Cardiac fibroblast (primary cell): ENCODE measurements around the gene ZFYVE9.
A peak's percentile ranks its signal among the peaks of the same experiment; 100 is the strongest.
"Not testable (repeated sequence)": the region's sequence is repeated elsewhere in the genome, so short reads cannot be mapped to it uniquely, and the experiment has no call there.

Experiments
- DNase-seq, 2 donors: peaks; one replicate each; pipeline versions ENCODE4 v3.0.0 to v3.0.0-alpha.2; 2010; ENCODE audit warnings: low read depth in 2 of 2
- H3K4me3 ChIP-seq, 2 donors: replicated peaks in 1 of 2; 1 replicate in 1 of 2; 2 replicates in 1 of 2; pipeline ENCODE4 v1.5.1; 2011; ENCODE audit warnings: low read depth in 2 of 2, low read length in 2 of 2, mild to moderate bottlenecking in 2 of 2, moderate library complexity in 1 of 2
- TF ChIP-seq, protein P1 (sequence below): IDR thresholded peaks from one replicate; pipeline ENCODE4 v1.5.1; 2011; ENCODE audit warnings: low read depth, mild to moderate bottlenecking, low read length, inconsistent platforms

Gene ZFYVE9

DNA sequence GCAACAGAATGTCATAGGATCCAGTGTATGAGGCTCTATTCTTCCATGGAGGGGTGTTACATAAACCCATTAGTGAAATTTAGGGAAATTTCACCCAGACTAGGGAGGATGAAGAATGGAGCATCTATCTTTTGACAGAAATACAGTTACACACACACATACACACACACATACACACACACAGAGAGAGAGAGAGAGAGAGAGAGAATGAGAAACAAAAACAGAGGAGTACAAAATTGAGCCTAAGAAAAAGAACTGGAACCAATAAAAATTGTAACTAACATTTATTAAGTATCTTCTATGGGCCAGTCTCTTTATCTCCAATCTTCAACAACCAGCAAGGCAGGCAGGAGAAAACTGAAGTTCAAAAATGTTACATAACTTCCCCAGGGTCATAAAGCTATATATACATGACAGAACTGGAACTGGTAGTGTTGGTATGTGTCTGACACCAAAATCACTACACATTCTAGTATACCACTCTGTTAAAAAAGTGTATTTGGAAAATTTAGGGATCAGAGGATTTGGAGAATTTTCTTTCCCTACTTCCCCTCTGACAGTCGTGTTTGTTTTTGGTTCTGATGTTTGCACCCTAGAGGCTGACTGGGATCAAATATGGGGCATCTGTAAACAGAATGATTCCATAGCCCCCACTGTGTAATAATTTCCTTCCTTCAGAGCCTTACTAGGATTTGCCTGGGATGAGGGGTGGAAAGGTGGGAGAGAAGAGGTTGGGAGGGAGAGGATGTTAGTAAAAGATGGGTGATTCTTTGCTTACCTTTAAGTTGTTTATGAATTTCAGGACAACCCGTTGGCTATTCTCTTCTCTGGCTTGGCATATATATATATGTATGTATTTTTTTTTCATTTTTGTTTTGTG lies 1.0 kb upstream of the ZFYVE9 start:
- no peak overlapping the region for H3K4me3 ChIP-seq
- TF ChIP-seq, protein P1, sequence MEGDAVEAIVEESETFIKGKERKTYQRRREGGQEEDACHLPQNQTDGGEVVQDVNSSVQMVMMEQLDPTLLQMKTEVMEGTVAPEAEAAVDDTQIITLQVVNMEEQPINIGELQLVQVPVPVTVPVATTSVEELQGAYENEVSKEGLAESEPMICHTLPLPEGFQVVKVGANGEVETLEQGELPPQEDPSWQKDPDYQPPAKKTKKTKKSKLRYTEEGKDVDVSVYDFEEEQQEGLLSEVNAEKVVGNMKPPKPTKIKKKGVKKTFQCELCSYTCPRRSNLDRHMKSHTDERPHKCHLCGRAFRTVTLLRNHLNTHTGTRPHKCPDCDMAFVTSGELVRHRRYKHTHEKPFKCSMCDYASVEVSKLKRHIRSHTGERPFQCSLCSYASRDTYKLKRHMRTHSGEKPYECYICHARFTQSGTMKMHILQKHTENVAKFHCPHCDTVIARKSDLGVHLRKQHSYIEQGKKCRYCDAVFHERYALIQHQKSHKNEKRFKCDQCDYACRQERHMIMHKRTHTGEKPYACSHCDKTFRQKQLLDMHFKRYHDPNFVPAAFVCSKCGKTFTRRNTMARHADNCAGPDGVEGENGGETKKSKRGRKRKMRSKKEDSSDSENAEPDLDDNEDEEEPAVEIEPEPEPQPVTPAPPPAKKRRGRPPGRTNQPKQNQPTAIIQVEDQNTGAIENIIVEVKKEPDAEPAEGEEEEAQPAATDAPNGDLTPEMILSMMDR = no peak
- DNase-seq = peak in 1 of 2 donors; percentile 32

DNA sequence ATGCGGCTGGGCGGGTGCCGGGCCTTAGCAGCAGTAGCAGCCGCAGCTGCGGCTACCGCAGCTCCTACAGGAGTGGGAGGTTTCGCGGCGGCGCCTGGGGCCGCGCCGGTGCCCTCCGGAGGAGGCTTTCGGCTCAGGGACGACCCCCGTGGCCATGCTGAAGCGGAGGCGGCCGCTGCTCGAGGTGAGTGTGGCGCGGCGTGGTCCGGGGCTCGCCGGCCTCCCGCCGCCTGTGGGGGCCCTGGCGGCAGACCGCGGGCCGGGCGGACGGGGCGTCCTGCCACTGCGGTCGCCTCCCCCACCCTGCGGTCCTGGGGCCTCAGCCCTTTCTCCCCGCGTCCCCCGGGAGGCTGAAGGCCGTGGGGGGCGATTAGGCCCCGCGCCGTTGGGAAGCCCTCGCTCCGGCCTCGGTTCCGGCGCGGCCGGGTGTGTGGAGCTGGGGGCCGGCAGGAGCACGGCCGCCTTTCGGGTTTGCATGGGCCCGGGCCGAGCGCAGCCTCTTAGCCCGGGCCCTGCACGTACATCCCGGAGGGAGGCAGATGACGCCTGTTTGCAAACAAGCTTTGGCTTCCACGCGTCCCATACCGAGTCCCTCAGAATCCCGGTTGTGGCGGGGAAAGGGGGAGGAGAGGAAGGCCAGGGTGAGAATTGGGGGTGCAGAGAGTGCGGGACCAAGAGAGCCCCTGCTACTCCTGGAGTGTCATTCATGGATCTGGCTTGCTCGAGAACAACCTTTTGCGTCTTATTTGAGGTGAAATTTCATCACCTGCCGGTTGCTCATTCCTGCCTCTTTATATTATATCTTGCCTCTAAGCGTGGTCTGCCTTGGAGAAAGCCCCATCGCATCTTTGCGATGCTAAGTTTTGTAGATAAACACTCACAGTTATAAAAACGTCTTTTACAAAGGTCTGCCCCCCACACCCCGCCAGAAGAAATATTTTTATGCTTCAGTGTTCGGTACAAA lies 613 bp downstream of the ZFYVE9 start:
- H3K4me3 ChIP-seq = peak overlapping the region; percentile 72 to 86
- TF ChIP-seq, protein P1 = no peak
- peak; percentile 64 to 69 for DNase-seq

DNA sequence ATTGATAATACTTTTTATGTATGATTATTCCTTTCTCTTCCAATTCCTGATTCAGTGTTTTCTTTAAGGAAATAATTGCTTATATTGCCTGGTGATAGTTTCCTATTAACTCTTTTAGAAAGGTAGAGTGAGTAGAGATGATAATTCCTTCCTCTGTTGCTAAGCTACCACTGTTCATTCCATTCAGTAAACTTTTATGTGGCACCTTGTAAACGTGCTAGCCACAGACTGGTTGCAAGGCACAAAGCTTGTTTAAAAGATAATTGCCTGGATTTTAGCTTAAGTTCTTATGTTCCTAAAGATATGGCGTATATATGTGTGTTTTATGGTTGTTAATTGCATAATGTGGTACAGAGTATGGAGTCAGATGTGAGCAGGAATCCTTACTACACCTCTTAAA lies 3.2 kb downstream of the ZFYVE9 start:
- H3K4me3 ChIP-seq = no peak overlapping the region
- DNase-seq = no peak
- TF ChIP-seq, protein P1 = no peak

DNA sequence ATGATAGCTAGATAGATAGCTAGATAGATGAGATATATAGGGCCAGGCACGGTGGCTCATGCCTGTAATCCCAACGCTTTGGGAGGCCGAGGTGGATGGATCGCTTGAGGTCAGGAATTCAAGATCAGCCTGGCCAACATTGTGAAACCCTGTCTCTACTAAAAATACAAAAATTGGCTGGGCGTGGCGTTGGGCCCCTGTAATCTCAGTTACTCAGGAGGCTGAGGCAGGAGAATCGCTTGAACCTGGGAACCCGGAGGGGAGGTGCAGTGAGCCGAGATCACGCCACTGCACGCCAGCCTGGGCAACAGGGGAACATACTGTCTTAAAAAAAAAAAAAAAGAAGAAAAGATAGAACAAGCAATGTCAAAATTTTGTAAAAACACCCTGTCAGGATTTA lies 8.6 kb downstream of the ZFYVE9 start:
- H3K4me3 ChIP-seq, DNase-seq: not testable (repeated sequence)

DNA sequence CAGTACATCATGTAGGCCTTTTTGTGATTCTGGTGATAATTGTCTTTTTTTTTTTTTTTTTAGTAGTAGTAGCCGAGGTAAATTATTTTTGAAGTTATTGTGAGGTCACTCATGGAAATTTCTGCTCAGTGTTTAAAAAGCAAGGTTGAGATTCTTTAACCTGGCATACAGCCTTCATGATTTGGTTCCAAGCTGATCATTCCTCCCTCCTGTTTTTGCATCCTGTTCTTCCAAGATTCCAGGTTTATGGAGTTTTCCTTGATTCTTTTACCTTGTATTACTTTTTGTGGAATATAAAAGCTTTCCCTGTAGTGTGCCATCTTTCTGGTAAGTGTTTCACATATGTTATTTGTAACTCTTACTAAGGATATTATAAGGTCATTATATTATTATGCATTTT lies 9.1 kb downstream of the ZFYVE9 start:
- TF ChIP-seq, protein P1 = no peak
- H3K4me3 ChIP-seq = no peak overlapping the region
- DNase-seq = no peak

DNA sequence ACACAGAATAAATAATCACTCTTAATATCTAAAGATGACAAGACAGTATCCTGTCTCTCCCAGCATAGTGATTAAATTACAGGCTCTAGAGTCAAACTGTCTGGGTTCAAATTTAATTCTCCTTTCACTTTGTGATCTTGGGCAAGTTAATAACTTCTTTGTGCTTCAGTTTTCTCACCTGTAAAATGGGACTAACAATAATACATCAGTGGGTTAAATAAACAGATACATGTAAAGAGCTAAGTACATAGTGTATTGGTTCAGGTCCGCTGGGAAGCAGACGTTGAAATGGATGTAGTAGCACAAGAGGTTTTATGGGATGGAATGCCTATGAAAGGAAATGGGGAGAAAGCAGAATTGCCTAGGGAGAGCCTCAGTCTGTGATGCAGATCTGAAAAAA lies 10.7 kb downstream of the ZFYVE9 start:
- H3K4me3 ChIP-seq = no peak overlapping the region
- DNase-seq = no peak
- TF ChIP-seq, protein P1 = no peak

DNA sequence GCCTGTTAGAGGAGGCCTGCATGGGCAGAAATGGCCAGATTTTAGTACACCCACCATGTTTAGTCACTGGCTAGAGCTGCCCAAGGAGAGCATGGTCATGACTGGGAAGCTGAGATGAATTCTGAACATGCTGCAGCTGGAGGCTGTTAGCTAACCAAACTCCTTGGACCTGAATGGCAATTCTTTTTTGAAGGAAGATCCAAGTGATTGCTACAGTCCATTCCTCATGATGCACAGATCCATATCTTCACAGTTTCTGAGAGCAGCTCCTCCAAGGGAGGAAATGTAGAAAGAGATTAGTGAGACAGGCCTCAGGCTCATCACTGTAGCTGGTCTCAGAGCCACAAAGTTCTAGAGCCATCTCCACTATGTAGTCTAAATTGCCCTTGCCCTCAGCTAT lies 11.1 kb downstream of the ZFYVE9 start:
- peak; percentile 14 to 16 for DNase-seq
- TF ChIP-seq, protein P1 = no peak
- no peak overlapping the region for H3K4me3 ChIP-seq
